SK-N-MC (cell line): ENCODE measurements around the gene CAMSAP1.

Experiments used
- EZH2 ChIP-seq: fragments of 200-600 bp; sonication (generic); IDR thresholded peaks from one replicate; pipeline ENCODE4 v1.6.1; 2017; ENCODE audit warnings: antibody characterized with exemption
- FOXP2 ChIP-seq: optimal IDR thresholded peaks from 2 replicates; pipeline ENCODE3; 2011; ENCODE audit warnings: mild to moderate bottlenecking, moderate library complexity; ENCODE audit not compliant: insufficient read depth; ENCODE audit errors: extremely low read length, control extremely low read depth
- POLR2AphosphoS5 ChIP-seq: IDR thresholded peaks from 2 replicates; pipeline ENCODE4 v1.6.1; 2012; ENCODE audit warnings: mild to moderate bottlenecking, low read depth, low read length, borderline replicate concordance

GRCh38 chr9:135865531-135865930 lies 41.8 kb downstream of the CAMSAP1 start:
- TF ChIP-seq EZH2 (no peak), FOXP2 (no peak), POLR2AphosphoS5 (no peak)
